Smooth muscle cell (in vitro differentiated cells): Measurements from ENCODE around the gene JAG2. TPM values are rescaled to one million over a fixed set of nuclear protein-coding genes. Genes with fewer than 3 reads are reported as not detected.

Experiments
- DNase-seq: peaks from one replicate; lab custom pipeline; 2025; ENCODE audit not compliant: unreplicated experiment; lab: John Stamatoyannopoulos, UW
- H2AFZ ChIP-seq: fragments of 200-600 bp; sonication (generic); 2 replicates; pipeline ENCODE4 v1.6.0; 2016; ENCODE audit warnings: antibody characterized with exemption, low read depth, mild to moderate bottlenecking
- H3F3A ChIP-seq: fragments of 200-600 bp; sonication (generic); 2 replicates; pipeline ENCODE4 v1.6.0; 2017; ENCODE audit warnings: antibody characterized with exemption, low read depth
- H3K27ac ChIP-seq: fragments of 200-600 bp; sonication (generic); 2 replicates; pipeline ENCODE4 v1.5.1; 2016; ENCODE audit warnings: low read depth, mild to moderate bottlenecking
- H3K27me3 ChIP-seq: fragments of 200-600 bp; sonication (generic); 2 replicates; pipeline ENCODE4 v1.6.1; 2016; ENCODE audit warnings: low read depth, mild to moderate bottlenecking
- H3K36me3 ChIP-seq: fragments of 200-600 bp; sonication (generic); 2 replicates; pipeline ENCODE4 v1.5.1; 2016; ENCODE audit warnings: low read depth
- H3K4me1 ChIP-seq: fragments of 200-600 bp; sonication (generic); 2 replicates; pipeline ENCODE4 v1.5.1; 2016; ENCODE audit warnings: low read depth
- H3K4me2 ChIP-seq: fragments of 200-600 bp; sonication (generic); 2 replicates; pipeline ENCODE4 v1.6.0; 2016; ENCODE audit warnings: mild to moderate bottlenecking
- H3K4me3 ChIP-seq: fragments of 200-600 bp; sonication (generic); 2 replicates; pipeline ENCODE4 v1.5.1; 2016; ENCODE audit warnings: mild to moderate bottlenecking
- H3K79me2 ChIP-seq: fragments of 200-600 bp; sonication (generic); 2 replicates; pipeline ENCODE4 v1.6.0; 2016; ENCODE audit warnings: low read depth, mild to moderate bottlenecking
- H3K9ac ChIP-seq: fragments of 200-600 bp; sonication (generic); 2 replicates; pipeline ENCODE4 v1.6.0; 2016; ENCODE audit warnings: low read depth
- H3K9me3 ChIP-seq: fragments of 200-600 bp; sonication (generic); replicated peaks from 2 replicates; pipeline ENCODE4 v1.5.1; 2016; ENCODE audit warnings: low read depth
- H4K20me1 ChIP-seq: fragments of 200-600 bp; sonication (generic); 2 replicates; pipeline ENCODE4 v1.6.0; 2016; ENCODE audit warnings: low read depth
- WGBS: methylation state at CpG from one replicate; pipeline ENCODE4 v1.1.7; 2016; ENCODE audit warnings: low lambda C conversion rate; 5-methylcytosine and 5-hydroxymethylcytosine counted together
- polyA plus RNA-seq: library from polyadenylated mRNA; unstranded; fragments of >200 nt; fragmentation: Nextera tagmentation; extraction: Ambion mirVana; gene quantifications from 2 replicates; pipeline ENCODE4 v1.2.1, GENCODE V29; 2016
- total RNA-seq: library from RNA; depleted of rRNA; stranded (reverse); fragments of >200 nt; gene quantifications from 2 replicates; pipeline ENCODE4 v1.2.3, GENCODE V29; 2014
- TF ChIP-seq, protein P1 (sequence below): fragments of 200-600 bp; sonication (generic); IDR thresholded peaks from 2 replicates; pipeline ENCODE4 v1.5.1; 2017; ENCODE audit warnings: borderline replicate concordance, mild to moderate bottlenecking, antibody characterized with exemption; ENCODE audit not compliant: insufficient read depth, poor library complexity, severe bottlenecking

Gene JAG2
- total and polyA plus RNA-seq, 2 experiments from 2014 or later = 5.0 to 5.8 TPM

DNA sequence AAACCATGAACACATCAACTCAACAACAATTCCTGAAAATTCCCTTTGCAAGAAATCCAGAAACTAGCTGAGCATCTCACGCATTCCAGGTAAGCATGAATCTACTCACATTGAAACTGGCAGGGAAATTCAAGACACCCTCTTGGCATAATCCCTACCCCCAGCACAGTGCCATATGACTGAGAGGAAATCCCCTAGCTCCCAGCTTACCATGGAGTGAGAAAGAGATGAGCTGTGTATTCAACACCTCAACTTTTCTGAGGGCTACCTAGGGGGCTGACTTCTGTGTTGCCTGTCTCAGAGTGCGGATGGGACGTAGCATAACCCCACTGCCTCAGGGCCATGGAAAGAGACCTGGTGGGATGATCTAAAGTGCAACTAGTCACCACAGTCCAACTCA lies 65.7 kb downstream of the JAG2 start:
- no peak for DNase-seq
- Histone ChIP-seq H3K36me3 (no peaks in the 10 kb centered on the region), H3K79me2 (no peaks in the 10 kb centered on the region), H3K4me1 (no peaks in the 10 kb centered on the region), H3F3A (no peaks in the 10 kb centered on the region), H2AFZ (no peak overlapping the region), H3K27me3 (peaks cover 18% of the 10 kb centered on the region), H3K27ac (no peak overlapping the region), H3K9ac (no peak overlapping the region), H3K9me3 (no peaks in the 10 kb centered on the region), H3K4me2 (no peak overlapping the region), H4K20me1 (no peaks in the 10 kb centered on the region), H3K4me3 (no peak overlapping the region)
- WGBS = 95% methylated on average over 3 of the region's 3 CpGs
- TF ChIP-seq, protein P1, sequence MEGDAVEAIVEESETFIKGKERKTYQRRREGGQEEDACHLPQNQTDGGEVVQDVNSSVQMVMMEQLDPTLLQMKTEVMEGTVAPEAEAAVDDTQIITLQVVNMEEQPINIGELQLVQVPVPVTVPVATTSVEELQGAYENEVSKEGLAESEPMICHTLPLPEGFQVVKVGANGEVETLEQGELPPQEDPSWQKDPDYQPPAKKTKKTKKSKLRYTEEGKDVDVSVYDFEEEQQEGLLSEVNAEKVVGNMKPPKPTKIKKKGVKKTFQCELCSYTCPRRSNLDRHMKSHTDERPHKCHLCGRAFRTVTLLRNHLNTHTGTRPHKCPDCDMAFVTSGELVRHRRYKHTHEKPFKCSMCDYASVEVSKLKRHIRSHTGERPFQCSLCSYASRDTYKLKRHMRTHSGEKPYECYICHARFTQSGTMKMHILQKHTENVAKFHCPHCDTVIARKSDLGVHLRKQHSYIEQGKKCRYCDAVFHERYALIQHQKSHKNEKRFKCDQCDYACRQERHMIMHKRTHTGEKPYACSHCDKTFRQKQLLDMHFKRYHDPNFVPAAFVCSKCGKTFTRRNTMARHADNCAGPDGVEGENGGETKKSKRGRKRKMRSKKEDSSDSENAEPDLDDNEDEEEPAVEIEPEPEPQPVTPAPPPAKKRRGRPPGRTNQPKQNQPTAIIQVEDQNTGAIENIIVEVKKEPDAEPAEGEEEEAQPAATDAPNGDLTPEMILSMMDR = no peak

DNA sequence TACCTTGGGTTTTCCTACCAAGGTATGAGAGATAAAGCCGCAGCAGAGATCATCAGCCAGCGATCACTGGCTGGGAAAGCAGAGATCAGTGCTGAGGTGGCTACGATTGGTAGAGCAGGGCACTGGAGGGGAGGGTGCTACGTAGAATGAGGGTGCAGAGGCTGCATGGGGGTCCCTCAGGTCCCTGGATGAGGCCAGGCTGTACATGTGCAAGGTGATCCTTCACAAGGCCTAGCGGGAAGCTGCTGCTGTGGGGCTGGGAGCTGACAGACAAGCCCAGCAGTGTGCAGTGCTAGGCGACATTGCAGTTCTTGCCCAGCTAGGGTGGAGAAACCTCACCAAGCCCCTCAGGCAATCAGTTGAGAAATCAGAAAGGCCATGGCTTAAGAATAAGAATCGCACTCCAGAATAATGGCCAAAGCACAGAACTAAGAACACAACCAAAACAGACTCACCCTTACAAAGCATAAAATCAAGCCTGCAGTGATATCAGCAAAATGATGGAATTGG lies 66.2 kb downstream of the JAG2 start:
- no peak for DNase-seq
- H4K20me1 ChIP-seq = no peaks in the 10 kb centered on the region
- H3K9me3 ChIP-seq = no peaks in the 10 kb centered on the region
- 78% methylated on average over 7 of the region's 7 CpGs for WGBS
- no peak overlapping the region for H2AFZ ChIP-seq
- no peaks in the 10 kb centered on the region for H3F3A ChIP-seq
- no peak overlapping the region for H3K27ac ChIP-seq
- no peaks in the 10 kb centered on the region for H3K36me3 ChIP-seq
- TF ChIP-seq, protein P1 = no peak
- no peaks in the 10 kb centered on the region for H3K79me2 ChIP-seq
- H3K9ac ChIP-seq = no peak overlapping the region
- peaks cover 18% of the 10 kb centered on the region for H3K27me3 ChIP-seq
- H3K4me2 ChIP-seq = no peak overlapping the region
- H3K4me1 ChIP-seq = no peaks in the 10 kb centered on the region
- no peak overlapping the region for H3K4me3 ChIP-seq

DNA sequence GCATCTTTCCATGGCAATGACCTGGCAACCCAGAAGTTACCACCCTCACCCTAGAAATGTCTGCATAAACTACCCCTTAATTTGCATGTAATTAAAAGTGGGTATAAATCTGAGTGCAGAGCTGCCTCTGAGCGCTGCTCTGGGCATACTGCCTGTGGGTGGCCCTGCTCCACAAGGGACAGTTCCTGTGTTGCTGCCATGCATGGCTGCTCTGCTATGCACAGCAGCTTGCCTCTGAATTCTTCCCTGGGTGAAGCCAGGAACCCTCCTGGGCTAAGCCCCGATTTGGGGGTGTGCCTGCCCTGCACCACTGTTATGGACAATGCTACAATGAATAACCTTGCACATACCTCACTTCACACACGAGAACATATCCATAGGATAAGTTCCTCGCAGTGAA lies 67.7 kb downstream of the JAG2 start:
- 86% methylated on average over 4 of the region's 4 CpGs for WGBS

DNA sequence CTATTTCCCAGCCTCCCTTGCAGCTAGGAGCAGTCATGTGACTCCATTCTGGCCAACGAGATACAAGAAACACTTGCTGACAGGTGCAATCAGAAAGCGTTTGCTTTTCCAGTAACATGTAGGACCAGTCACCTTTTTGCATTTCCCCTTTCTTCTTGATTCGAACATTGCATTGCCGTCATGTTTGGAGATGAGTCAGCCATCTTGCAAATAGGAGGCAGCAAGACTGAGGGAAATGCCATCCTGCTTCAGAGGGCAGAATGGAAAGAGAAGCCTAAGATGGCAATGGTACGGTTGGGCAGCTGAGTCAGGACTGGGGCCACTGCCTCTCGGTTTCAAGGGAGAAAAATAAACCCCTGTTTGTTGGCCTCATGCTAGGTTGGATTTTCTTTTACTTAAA lies 68.8 kb downstream of the JAG2 start:
- TF ChIP-seq, protein P1 = no peak
- Histone ChIP-seq H3K4me2 (no peak overlapping the region), H3K79me2 (no peaks in the 10 kb centered on the region), H3F3A (no peaks in the 10 kb centered on the region), H3K9ac (no peak overlapping the region), H4K20me1 (no peaks in the 10 kb centered on the region), H3K4me3 (no peak overlapping the region), H3K4me1 (no peaks in the 10 kb centered on the region), H3K27ac (no peak overlapping the region), H2AFZ (no peak overlapping the region), H3K9me3 (no peaks in the 10 kb centered on the region), H3K27me3 (peaks cover 3% of the 10 kb centered on the region), H3K36me3 (no peaks in the 10 kb centered on the region)
- WGBS = 97% methylated on average over 6 of the region's 6 CpGs
- DNase-seq = no peak

More for the DNA sequence above, 67.7 kb downstream of the JAG2 start:
- H2AFZ ChIP-seq = no peak overlapping the region
- no peaks in the 10 kb centered on the region for H3K9me3 ChIP-seq
- DNase-seq = no peak
- H3K4me2 ChIP-seq = no peak overlapping the region
- no peak overlapping the region for H3K4me3 ChIP-seq
- H3K36me3 ChIP-seq = no peaks in the 10 kb centered on the region
- TF ChIP-seq, protein P1 = no peak
- no peaks in the 10 kb centered on the region for H3K4me1 ChIP-seq
- H3F3A ChIP-seq = no peaks in the 10 kb centered on the region
- H3K27ac ChIP-seq = no peak overlapping the region
- H3K9ac ChIP-seq = no peak overlapping the region
- no peaks in the 10 kb centered on the region for H3K79me2 ChIP-seq
- peaks cover 11% of the 10 kb centered on the region for H3K27me3 ChIP-seq
- no peaks in the 10 kb centered on the region for H4K20me1 ChIP-seq
